ENCODE data around the gene COL1A2.

Gene COL1A2

DNA sequence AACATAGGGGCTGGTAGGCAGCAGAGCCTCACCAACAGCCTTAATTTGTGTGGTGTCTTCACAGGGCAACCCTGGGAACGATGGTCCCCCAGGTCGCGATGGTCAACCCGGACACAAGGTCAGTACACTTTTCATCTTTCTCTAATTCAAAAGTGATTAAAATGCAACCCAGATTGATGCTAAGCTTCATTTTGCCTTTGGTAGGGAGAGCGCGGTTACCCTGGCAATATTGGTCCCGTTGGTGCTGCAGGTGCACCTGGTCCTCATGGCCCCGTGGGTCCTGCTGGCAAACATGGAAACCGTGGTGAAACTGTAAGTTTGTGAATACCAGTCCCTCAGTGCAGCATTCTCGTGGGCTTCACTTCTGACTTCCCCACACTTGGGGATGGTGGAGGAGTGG, 30.9 kb downstream of the COL1A2 start:
- H3K27ac ChIP-seq: no peak overlapping the region
- TF ChIP-seq ZFX (IDR thresholded peaks at IDR 0.05): no peak
- TF ChIP-seq, protein P1, sequence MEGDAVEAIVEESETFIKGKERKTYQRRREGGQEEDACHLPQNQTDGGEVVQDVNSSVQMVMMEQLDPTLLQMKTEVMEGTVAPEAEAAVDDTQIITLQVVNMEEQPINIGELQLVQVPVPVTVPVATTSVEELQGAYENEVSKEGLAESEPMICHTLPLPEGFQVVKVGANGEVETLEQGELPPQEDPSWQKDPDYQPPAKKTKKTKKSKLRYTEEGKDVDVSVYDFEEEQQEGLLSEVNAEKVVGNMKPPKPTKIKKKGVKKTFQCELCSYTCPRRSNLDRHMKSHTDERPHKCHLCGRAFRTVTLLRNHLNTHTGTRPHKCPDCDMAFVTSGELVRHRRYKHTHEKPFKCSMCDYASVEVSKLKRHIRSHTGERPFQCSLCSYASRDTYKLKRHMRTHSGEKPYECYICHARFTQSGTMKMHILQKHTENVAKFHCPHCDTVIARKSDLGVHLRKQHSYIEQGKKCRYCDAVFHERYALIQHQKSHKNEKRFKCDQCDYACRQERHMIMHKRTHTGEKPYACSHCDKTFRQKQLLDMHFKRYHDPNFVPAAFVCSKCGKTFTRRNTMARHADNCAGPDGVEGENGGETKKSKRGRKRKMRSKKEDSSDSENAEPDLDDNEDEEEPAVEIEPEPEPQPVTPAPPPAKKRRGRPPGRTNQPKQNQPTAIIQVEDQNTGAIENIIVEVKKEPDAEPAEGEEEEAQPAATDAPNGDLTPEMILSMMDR (conservative IDR thresholded peaks at IDR 0.05): no peak

DNA sequence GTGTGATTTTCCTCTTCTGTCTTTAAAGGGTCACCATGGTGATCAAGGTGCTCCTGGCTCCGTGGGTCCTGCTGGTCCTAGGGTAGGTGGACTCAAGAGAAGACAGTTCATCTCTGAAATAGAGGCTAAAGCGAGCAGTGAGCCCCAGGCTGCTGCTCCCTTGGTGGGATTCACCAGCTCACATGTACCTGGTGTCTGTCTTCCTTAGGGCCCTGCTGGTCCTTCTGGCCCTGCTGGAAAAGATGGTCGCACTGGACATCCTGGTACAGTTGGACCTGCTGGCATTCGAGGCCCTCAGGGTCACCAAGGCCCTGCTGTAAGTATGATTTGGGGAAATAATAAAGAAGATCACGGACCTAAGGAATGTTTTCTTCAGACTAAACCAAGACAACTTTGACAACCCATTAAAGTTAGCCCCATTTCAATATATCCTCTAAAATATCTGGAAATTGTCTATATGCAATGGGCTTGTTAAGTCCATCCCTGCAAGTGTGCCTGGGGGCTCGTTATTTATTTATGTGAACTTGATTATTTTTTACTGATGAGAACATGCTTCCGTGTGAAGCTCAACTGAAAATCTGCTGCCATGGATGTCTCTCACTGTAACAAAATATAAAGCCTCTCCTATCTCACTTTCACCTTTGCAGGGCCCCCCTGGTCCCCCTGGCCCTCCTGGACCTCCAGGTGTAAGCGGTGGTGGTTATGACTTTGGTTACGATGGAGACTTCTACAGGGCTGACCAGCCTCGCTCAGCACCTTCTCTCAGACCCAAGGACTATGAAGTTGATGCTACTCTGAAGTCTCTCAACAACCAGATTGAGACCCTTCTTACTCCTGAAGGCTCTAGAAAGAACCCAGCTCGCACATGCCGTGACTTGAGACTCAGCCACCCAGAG, 32.5 kb downstream of the COL1A2 start:
- TF ChIP-seq, protein P1 (conservative IDR thresholded peaks at IDR 0.05): no peak
- no peak for TF ChIP-seq ZFX (IDR thresholded peaks at IDR 0.05)
- H3K27ac ChIP-seq: no peak overlapping the region

DNA sequence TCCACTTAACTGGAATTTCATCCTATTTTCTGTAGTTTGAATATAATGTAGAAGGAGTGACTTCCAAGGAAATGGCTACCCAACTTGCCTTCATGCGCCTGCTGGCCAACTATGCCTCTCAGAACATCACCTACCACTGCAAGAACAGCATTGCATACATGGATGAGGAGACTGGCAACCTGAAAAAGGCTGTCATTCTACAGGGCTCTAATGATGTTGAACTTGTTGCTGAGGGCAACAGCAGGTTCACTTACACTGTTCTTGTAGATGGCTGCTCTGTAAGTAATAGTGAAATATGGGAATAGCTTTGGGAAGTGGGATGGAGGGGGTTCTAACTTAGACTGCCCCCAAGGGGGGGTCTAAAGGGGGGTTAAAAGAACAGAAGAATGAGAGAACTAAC, 34.5 kb downstream of the COL1A2 start:
- no peak for TF ChIP-seq ZFX (IDR thresholded peaks at IDR 0.05)
- TF ChIP-seq, protein P1 (conservative IDR thresholded peaks at IDR 0.05): no peak
- no peak overlapping the region for H3K27ac ChIP-seq

DNA sequence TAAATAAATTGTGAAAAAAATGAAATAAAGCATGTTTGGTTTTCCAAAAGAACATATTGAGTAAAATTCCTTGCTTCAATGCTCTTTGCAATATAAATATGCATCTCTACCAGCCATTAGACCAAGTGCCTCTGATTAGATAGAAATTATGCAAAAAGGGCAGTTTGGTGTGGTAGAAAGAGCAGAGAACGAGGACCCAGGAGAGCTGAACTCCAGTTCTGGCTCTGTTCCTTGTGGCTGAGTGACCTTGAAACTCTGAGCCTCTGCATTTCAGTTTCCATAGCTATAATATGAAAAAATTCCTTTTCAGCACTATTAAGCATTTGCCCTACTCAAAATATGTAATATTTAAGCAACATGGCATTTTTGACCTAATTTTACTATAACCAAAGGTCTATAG, 36.5 kb downstream of the COL1A2 start:
- no peak overlapping the region for H3K27ac ChIP-seq

DNA sequence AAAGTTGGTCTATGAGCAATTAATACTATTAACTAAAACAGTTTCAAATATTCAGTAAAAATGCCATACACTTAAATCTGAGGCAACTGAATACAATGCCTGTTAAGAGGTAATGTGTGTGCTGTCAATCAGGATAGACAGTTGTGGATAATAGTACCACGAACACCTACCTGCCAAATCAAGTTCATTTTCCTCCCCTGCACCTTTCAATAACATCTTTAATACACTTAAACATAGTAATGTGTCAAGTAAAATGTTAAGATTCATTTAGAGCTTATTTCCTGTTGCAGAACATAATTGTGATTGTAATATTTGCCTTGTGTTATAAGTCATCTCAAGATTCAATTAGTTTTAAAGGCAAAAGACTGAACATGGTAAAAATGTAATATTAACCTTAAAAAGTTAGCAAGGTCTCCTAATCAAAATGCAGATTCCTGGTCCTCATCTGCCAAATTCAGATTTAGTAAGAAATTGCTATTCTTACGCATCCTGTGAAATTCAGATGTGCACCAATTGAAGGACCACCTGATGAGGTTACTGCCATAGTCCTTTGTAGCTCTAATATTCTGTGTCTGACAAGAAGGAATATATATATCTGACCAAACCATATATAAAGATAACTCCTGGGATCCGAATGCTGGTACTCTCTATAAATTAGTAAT, 37.1 kb downstream of the COL1A2 start:
- no peak overlapping the region for H3K27ac ChIP-seq
- TF ChIP-seq ZFX (IDR thresholded peaks at IDR 0.05): no peak
- TF ChIP-seq, protein P1 (conservative IDR thresholded peaks at IDR 0.05): no peak

More for the DNA sequence above, 36.5 kb downstream of the COL1A2 start:
- TF ChIP-seq ZFX (IDR thresholded peaks at IDR 0.05): no peak
- TF ChIP-seq, protein P1 (conservative IDR thresholded peaks at IDR 0.05): no peak

DNA sequence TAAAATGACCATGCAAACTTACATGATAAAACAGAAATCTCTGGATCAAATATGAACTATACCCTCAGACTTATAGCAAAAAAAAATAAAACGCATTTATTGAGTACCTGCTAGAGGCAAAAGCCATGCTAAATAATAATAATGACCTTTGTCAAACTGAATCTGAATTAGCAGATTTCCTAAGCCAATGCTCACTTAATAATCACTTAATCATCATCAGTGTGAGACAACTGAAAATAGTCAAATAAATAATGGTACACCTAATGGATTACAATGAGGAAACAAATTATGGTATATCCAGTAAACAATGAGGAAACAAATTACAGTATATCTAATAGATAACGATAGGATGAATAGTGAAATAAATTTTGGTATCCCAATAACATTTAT, 37.6 kb downstream of the COL1A2 start:
- TF ChIP-seq ZFX (IDR thresholded peaks at IDR 0.05): no peak
- TF ChIP-seq, protein P1 (conservative IDR thresholded peaks at IDR 0.05): no peak

DNA sequence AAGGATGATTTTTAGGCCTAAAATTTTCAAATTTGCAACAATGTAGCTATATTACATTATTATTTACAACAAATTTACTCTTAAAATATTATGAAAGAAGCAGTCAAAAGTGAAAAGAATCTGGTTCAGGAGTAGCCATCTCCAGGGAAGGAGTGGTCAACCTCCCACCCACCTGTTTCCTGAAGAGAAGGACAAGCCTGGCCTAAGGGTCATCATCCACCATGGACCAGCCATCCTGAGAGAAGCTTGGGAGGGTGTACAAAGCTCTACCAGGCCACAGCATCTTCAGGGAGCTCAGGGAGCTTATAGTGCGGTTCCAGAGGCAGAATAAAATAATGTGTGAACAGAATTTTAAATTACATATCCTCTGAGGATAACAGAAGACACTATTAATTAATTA, 38.1 kb downstream of the COL1A2 start:
- TF ChIP-seq, protein P1 (conservative IDR thresholded peaks at IDR 0.05): no peak
- no peak for TF ChIP-seq ZFX (IDR thresholded peaks at IDR 0.05)
- no peak overlapping the region for H3K27ac ChIP-seq

More for the DNA sequence above, 37.6 kb downstream of the COL1A2 start:
- no peak overlapping the region for H3K27ac ChIP-seq
